Loucy (cell line): Measurements from ENCODE around the gene CFAP54.

Experiments
- H2AFZ ChIP-seq: fragments of 200-600 bp; sonication (generic); 2 replicates; pipeline ENCODE4 v1.6.0; 2016; ENCODE audit warnings: antibody characterized with exemption, mild to moderate bottlenecking, low read length, moderate library complexity
- H3F3A ChIP-seq: fragments of 200-600 bp; 2 replicates; pipeline ENCODE4 v1.6.0; 2016; ENCODE audit warnings: antibody characterized with exemption, low read depth, mild to moderate bottlenecking
- H3K27me3 ChIP-seq: fragments of 200-600 bp; sonication (generic); 2 replicates; pipeline ENCODE4 v1.6.1; 2014; ENCODE audit warnings: low read length, mild to moderate bottlenecking; ENCODE audit not compliant: insufficient read depth, poor library complexity, severe bottlenecking
- H3K36me3 ChIP-seq: fragments of 200-600 bp; sonication (generic); 2 replicates; pipeline ENCODE4 v1.6.1; 2016; ENCODE audit warnings: low read length; ENCODE audit not compliant: insufficient read depth
- H3K4me1 ChIP-seq: fragments of 200-600 bp; sonication (generic); 2 replicates; pipeline ENCODE4 v1.5.1; 2014; ENCODE audit warnings: low read length, mild to moderate bottlenecking; ENCODE audit not compliant: insufficient read depth, poor library complexity, severe bottlenecking
- H3K4me2 ChIP-seq: fragments of 200-600 bp; sonication (generic); 2 replicates; pipeline ENCODE4 v1.6.0; 2014; ENCODE audit warnings: antibody characterized with exemption, low read length, low read depth, mild to moderate bottlenecking; ENCODE audit not compliant: poor library complexity, severe bottlenecking
- H3K4me3 ChIP-seq: fragments of 200-600 bp; sonication (generic); 2 replicates; pipeline ENCODE4 v1.5.1; 2014; ENCODE audit warnings: low read length, mild to moderate bottlenecking, mixed read lengths; ENCODE audit not compliant: poor library complexity, severe bottlenecking
- H3K79me2 ChIP-seq: fragments of 200-600 bp; sonication (generic); 2 replicates; pipeline ENCODE4 v1.6.1; 2014; ENCODE audit warnings: low read length; ENCODE audit not compliant: insufficient read depth
- H3K9ac ChIP-seq: fragments of 200-600 bp; sonication (generic); 2 replicates; pipeline ENCODE4 v1.6.0; 2014; ENCODE audit warnings: mild to moderate bottlenecking, low read depth, low read length, moderate library complexity; ENCODE audit not compliant: poor library complexity, severe bottlenecking
- H3K9me2 ChIP-seq: fragments of 200-600 bp; sonication (generic); replicated peaks from 2 replicates; pipeline ENCODE4 v1.6.1; 2016; ENCODE audit warnings: low read depth, low read length, mixed read lengths
- H3K9me3 ChIP-seq: fragments of 200-600 bp; sonication (generic); 2 replicates; pipeline ENCODE4 v1.6.1; 2014; ENCODE audit warnings: mild to moderate bottlenecking, antibody characterized with exemption, low read length, low read depth; ENCODE audit not compliant: insufficient read depth
- H4K20me1 ChIP-seq: fragments of 200-600 bp; sonication (generic); 2 replicates; pipeline ENCODE4 v1.6.0; 2014; ENCODE audit warnings: antibody characterized with exemption, low read length, mild to moderate bottlenecking; ENCODE audit not compliant: insufficient read depth, poor library complexity, severe bottlenecking
- CTCF ChIP-seq: fragments of 200-600 bp; sonication (generic); conservative IDR thresholded peaks from 2 replicates; pipeline ENCODE4 v1.5.1; 2014; ENCODE audit warnings: mild to moderate bottlenecking, antibody characterized with exemption, low read length
- EZH2phosphoT487 ChIP-seq: fragments of 200-600 bp; IDR thresholded peaks from 2 replicates; pipeline ENCODE4 v1.6.1; 2018; ENCODE audit warnings: antibody characterized with exemption, mild to moderate bottlenecking, moderate library complexity, borderline replicate concordance

CFAP54 gene

DNA sequence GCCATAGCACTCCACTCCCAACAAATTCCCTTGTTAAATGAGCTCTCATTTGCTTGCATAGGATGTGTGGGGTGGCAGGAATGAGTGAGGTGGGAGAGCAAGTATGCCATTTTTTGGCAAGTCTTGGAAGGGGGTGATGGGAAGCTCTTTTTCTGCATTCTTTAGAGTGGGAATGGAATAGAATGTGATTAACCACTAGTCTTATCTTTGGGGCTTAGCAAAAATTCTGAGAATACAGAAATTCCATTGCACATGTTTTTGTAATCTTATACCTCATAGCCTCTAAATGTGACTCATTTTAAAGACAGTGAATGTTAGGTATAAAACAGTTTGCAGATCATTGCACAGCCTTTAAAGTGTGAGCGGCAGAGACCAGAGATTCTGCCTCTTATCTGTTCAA is 389.3 kb downstream of the CFAP54 start:
- Histone ChIP-seq H3K4me1 (no peaks in the 10 kb centered on the region), H4K20me1 (no peaks in the 10 kb centered on the region), H3K36me3 (no peaks in the 10 kb centered on the region), H3K27me3 (no peaks in the 10 kb centered on the region), H3K79me2 (no peaks in the 10 kb centered on the region), H3F3A (no peaks in the 10 kb centered on the region), H3K4me2 (no peak overlapping the region), H3K9ac (no peak overlapping the region), H3K9me3 (no peaks in the 10 kb centered on the region), H3K4me3 (no peak overlapping the region), H3K9me2 (no peaks in the 10 kb centered on the region), H2AFZ (no peak overlapping the region)
- TF ChIP-seq EZH2phosphoT487 (no peak), CTCF (no peak)

DNA sequence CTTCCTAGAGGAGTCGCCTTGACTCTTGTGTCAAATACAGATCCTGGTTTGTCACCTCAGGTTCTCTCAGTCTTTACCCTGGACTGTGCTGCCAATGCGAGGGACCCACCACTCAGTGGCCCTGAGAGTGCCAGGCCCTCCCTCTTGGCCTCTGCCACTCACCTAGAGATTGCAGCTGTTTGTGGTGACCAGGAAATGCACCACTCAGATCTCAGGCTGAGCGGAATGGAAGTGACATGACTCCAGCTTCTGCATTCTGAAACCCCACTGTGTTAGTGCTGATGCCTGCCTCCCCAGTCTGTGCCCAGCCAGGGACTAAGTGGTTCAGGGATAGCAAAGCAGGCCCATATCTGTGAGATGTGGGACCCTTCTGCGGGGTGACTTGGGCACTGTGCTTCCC is 389.9 kb downstream of the CFAP54 start:
- TF ChIP-seq CTCF = no peak
- TF ChIP-seq EZH2phosphoT487 = no peak
- Histone ChIP-seq H3F3A (no peaks in the 10 kb centered on the region), H2AFZ (no peak overlapping the region), H3K9ac (no peak overlapping the region), H3K36me3 (no peaks in the 10 kb centered on the region), H3K79me2 (no peaks in the 10 kb centered on the region), H3K9me3 (no peaks in the 10 kb centered on the region), H3K4me3 (no peak overlapping the region), H3K27me3 (no peaks in the 10 kb centered on the region), H3K4me2 (no peak overlapping the region), H3K9me2 (no peaks in the 10 kb centered on the region), H3K4me1 (no peaks in the 10 kb centered on the region), H4K20me1 (no peaks in the 10 kb centered on the region)

DNA sequence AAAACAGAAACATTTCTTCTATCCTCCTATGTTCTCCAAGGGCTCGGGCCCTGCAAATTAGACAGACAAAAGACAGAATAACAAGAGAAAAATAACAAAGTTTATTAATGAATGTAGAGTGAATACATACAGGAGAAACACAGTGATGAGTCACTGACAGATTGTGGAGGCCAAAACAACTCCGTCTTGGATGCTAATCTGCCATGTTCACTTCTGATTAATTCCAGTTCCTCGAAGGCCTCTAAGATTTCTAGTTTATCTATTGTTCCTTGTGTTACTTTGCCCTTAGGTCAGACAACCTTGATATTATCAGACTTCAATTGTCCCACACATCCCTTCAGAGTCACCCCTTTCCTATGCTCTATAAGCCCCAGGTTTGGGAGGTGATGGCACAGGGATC is 390.8 kb downstream of the CFAP54 start:
- Histone ChIP-seq H2AFZ (no peak overlapping the region), H3K9me2 (no peaks in the 10 kb centered on the region), H3K9me3 (no peaks in the 10 kb centered on the region), H3K4me3 (no peak overlapping the region), H3K36me3 (no peaks in the 10 kb centered on the region), H3K79me2 (no peaks in the 10 kb centered on the region), H3K9ac (no peak overlapping the region), H3K4me2 (no peak overlapping the region), H3K27me3 (no peaks in the 10 kb centered on the region), H3K4me1 (no peaks in the 10 kb centered on the region), H4K20me1 (no peaks in the 10 kb centered on the region), H3F3A (no peaks in the 10 kb centered on the region)
- TF ChIP-seq CTCF = no peak
- TF ChIP-seq EZH2phosphoT487 = no peak
